Neural cell (in vitro differentiated cells): ENCODE measurements around the gene ANKIB1. TPM values are rescaled to one million over a fixed set of nuclear protein-coding genes. Genes with fewer than 3 reads are reported as not detected.

Experiments
- H2AFZ ChIP-seq: fragments of 200-600, 300-800 bp; sonication (generic), shearing (Covaris generic); 2 replicates; pipeline ENCODE4 v1.6.0; 2014; ENCODE audit warnings: low read depth, mild to moderate bottlenecking, antibody characterized with exemption, low read length, moderate library complexity
- H3F3A ChIP-seq: fragments of 200-600 bp; shearing (Covaris generic); 2 replicates; pipeline ENCODE4 v1.6.1; 2016; ENCODE audit warnings: mild to moderate bottlenecking, moderate library complexity, mixed read lengths, antibody characterized with exemption, low read length; ENCODE audit not compliant: insufficient read depth, poor library complexity, severe bottlenecking
- H3K27ac ChIP-seq: fragments of 200-600, 300-800 bp; sonication (generic), shearing (Covaris generic); 2 replicates; pipeline ENCODE4 v1.5.1; 2014; ENCODE audit warnings: mild to moderate bottlenecking, low read length, moderate library complexity
- H3K27me3 ChIP-seq: fragments of 300-800, 200-600 bp; sonication (generic), shearing (Covaris generic); 2 replicates; pipeline ENCODE4 v1.6.0; 2014; ENCODE audit warnings: mild to moderate bottlenecking, low read depth, low read length, moderate library complexity; ENCODE audit not compliant: insufficient read depth
- H3K36me3 ChIP-seq: fragments of 300-800, 200-600 bp; sonication (generic), shearing (Covaris generic); 2 replicates; pipeline ENCODE4 v1.5.1; 2014; ENCODE audit warnings: mild to moderate bottlenecking, antibody characterized with exemption, low read length, moderate library complexity; ENCODE audit not compliant: insufficient read depth
- H3K4me2 ChIP-seq: fragments of 300-800, 200-600 bp; sonication (generic), shearing (Covaris generic); 2 replicates; pipeline ENCODE4 v1.6.0; 2014; ENCODE audit warnings: mild to moderate bottlenecking, low read length
- H3K4me3 ChIP-seq: fragments of 300-800, 200-600 bp; sonication (generic), shearing (Covaris generic); 2 replicates; pipeline ENCODE4 v1.5.1; 2014; ENCODE audit warnings: mild to moderate bottlenecking, low read length, moderate library complexity
- H3K79me2 ChIP-seq: fragments of 200-600 bp; shearing (Covaris generic); replicated peaks from 2 replicates; pipeline ENCODE4 v1.6.0; 2014; ENCODE audit warnings: mild to moderate bottlenecking, low read length, moderate library complexity; ENCODE audit not compliant: insufficient read depth
- H3K9ac ChIP-seq: fragments of 300-800, 200-600 bp; sonication (generic), shearing (Covaris generic); 2 replicates; pipeline ENCODE4 v1.6.1; 2016; ENCODE audit warnings: mild to moderate bottlenecking, low read length, mixed read lengths
- H3K9me2 ChIP-seq: fragments of 200-600 bp; shearing (Covaris generic); 2 replicates; pipeline ENCODE4 v1.6.1; 2016; ENCODE audit warnings: mild to moderate bottlenecking, low read length, mixed read lengths; ENCODE audit not compliant: insufficient read depth
- H3K9me3 ChIP-seq: fragments of 200-600, 300-800 bp; sonication (generic), shearing (Covaris generic); 2 replicates; pipeline ENCODE4 v1.6.1; 2016; ENCODE audit warnings: mild to moderate bottlenecking, mixed run types, low read length, moderate library complexity, mixed read lengths
- H4K20me1 ChIP-seq: fragments of 200-600 bp; shearing (Covaris generic); 2 replicates; pipeline ENCODE4 v1.6.1; 2016; ENCODE audit warnings: mild to moderate bottlenecking, mixed run types; ENCODE audit not compliant: insufficient read depth
- EP300 ChIP-seq: fragments of 450-650 bp; conservative IDR thresholded peaks from 2 replicates; pipeline ENCODE4 v1.6.1; 2014; ENCODE audit warnings: antibody characterized with exemption, mild to moderate bottlenecking, moderate library complexity; ENCODE audit not compliant: poor library complexity, severe bottlenecking
- EZH2 ChIP-seq: fragments of 200-600, 300-800 bp; shearing (Covaris generic), sonication (generic); IDR thresholded peaks from 2 replicates; pipeline ENCODE4 v1.6.1; 2014; ENCODE audit warnings: antibody characterized with exemption, low read length, borderline replicate concordance, mild to moderate bottlenecking; ENCODE audit not compliant: insufficient read depth, poor library complexity, severe bottlenecking
- MXI1 ChIP-seq: fragments of 450-650 bp; conservative IDR thresholded peaks from 2 replicates; pipeline ENCODE4 v1.6.1; 2014; ENCODE audit warnings: antibody characterized with exemption, mild to moderate bottlenecking; ENCODE audit not compliant: poor library complexity, severe bottlenecking
- POLR2AphosphoS5 ChIP-seq: IDR thresholded peaks from 2 replicates; pipeline ENCODE4 v1.6.1; 2012
- RAD21 ChIP-seq: fragments of 450-650 bp; conservative IDR thresholded peaks from 2 replicates; pipeline ENCODE4 v1.6.1; 2014; ENCODE audit warnings: antibody characterized with exemption, mild to moderate bottlenecking, moderate library complexity
- SMC3 ChIP-seq: fragments of 450-650 bp; conservative IDR thresholded peaks from 2 replicates; pipeline ENCODE4 v1.6.1; 2014; ENCODE audit warnings: antibody characterized with exemption, mild to moderate bottlenecking, moderate library complexity; ENCODE audit not compliant: poor library complexity
- TAF1 ChIP-seq: IDR thresholded peaks from 2 replicates; pipeline ENCODE4 v1.6.1; 2012; ENCODE audit warnings: low read depth
- polyA plus RNA-seq: library from polyadenylated mRNA; depleted of rRNA; stranded (reverse); fragments of >200 nt; gene quantifications from 2 replicates; pipeline ENCODE4 v1.2.3, GENCODE V29; 2014
- TF ChIP-seq, protein P1 (sequence below): IDR thresholded peaks from 2 replicates; pipeline ENCODE4 v1.6.1; 2012; ENCODE audit warnings: borderline replicate concordance
- TF ChIP-seq, protein P2 (sequence below): fragments of 450-650 bp; IDR thresholded peaks from 2 replicates; pipeline ENCODE4 v1.5.1; 2014; ENCODE audit warnings: antibody characterized with exemption, mild to moderate bottlenecking, moderate library complexity; ENCODE audit not compliant: poor library complexity, severe bottlenecking

ANKIB1 gene
- polyA plus RNA-seq, 1 donor from 2014 or later: 83.0 TPM

DNA sequence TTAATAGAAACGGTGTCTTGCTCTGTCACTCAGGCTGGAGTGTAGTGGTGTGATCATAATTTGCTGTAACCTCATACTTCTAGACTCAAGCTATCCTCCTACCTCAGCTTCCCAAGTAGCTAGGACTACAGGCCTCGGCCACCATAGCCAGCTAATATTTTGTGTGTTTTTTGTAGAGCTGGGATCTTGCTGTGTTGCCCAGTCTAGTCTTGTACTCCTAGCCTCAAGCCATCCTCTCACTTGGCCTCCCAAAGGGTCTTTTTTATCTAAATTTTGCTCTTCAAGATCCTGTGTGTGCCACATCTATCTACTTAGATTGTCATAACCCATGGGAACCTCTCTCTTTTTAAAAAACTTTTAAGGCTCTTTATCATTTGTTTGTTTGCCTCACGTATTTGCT is 50.5 kb downstream of the ANKIB1 start:
- Histone ChIP-seq H3K9me3 (no peaks in the 10 kb centered on the region), H3K36me3 (peaks cover 5% of the 10 kb centered on the region), H3K9me2 (no peaks in the 10 kb centered on the region), H3K9ac (no peak overlapping the region), H3K27ac (no peak overlapping the region), H3K4me3 (no peak overlapping the region), H3K27me3 (no peaks in the 10 kb centered on the region), H2AFZ (no peak overlapping the region), H3F3A (no peaks in the 10 kb centered on the region), H3K79me2 (peaks cover 16% of the 10 kb centered on the region), H4K20me1 (no peaks in the 10 kb centered on the region), H3K4me2 (no peak overlapping the region)
- no peak for TF ChIP-seq EP300
- TF ChIP-seq POLR2AphosphoS5: no peak
- no peak for TF ChIP-seq MXI1

DNA sequence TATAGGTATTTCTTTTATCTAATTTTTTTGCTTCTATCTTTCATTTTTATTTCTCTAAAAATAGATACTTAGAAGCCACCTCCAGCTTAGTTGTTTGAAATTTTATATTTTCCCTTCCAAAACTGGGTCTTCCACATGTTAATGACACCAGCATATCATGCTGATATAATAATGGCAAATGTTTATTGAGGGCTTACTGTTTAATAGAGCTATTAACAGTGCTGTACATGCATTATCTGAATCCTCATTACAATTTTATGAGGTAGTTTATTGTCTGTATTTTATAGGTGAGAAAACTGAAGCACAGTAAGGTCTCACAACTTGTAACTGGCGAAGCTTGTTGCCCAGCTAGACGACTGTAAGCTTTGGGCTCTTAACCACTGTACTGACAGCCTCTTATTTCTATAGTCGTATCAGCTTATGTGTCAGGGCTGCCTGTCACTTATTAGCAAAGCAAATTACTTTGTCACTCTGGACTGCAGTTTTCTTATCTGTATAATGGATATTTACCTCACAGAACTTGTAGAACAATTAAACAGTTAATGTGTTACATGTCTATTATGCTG is 51.2 kb downstream of the ANKIB1 start:
- Histone ChIP-seq H3K79me2 (peaks cover 11% of the 10 kb centered on the region), H3K9ac (no peak overlapping the region), H2AFZ (no peak overlapping the region), H3K4me3 (no peak overlapping the region), H3K27me3 (no peaks in the 10 kb centered on the region), H3F3A (no peaks in the 10 kb centered on the region), H3K4me2 (no peak overlapping the region), H3K9me2 (no peaks in the 10 kb centered on the region), H3K9me3 (no peaks in the 10 kb centered on the region), H3K27ac (no peak overlapping the region), H3K36me3 (peaks cover 5% of the 10 kb centered on the region), H4K20me1 (no peaks in the 10 kb centered on the region)
- no peak for TF ChIP-seq RAD21
- TF ChIP-seq, protein P1, sequence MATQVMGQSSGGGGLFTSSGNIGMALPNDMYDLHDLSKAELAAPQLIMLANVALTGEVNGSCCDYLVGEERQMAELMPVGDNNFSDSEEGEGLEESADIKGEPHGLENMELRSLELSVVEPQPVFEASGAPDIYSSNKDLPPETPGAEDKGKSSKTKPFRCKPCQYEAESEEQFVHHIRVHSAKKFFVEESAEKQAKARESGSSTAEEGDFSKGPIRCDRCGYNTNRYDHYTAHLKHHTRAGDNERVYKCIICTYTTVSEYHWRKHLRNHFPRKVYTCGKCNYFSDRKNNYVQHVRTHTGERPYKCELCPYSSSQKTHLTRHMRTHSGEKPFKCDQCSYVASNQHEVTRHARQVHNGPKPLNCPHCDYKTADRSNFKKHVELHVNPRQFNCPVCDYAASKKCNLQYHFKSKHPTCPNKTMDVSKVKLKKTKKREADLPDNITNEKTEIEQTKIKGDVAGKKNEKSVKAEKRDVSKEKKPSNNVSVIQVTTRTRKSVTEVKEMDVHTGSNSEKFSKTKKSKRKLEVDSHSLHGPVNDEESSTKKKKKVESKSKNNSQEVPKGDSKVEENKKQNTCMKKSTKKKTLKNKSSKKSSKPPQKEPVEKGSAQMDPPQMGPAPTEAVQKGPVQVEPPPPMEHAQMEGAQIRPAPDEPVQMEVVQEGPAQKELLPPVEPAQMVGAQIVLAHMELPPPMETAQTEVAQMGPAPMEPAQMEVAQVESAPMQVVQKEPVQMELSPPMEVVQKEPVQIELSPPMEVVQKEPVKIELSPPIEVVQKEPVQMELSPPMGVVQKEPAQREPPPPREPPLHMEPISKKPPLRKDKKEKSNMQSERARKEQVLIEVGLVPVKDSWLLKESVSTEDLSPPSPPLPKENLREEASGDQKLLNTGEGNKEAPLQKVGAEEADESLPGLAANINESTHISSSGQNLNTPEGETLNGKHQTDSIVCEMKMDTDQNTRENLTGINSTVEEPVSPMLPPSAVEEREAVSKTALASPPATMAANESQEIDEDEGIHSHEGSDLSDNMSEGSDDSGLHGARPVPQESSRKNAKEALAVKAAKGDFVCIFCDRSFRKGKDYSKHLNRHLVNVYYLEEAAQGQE: no peak
- TF ChIP-seq, protein P2, sequence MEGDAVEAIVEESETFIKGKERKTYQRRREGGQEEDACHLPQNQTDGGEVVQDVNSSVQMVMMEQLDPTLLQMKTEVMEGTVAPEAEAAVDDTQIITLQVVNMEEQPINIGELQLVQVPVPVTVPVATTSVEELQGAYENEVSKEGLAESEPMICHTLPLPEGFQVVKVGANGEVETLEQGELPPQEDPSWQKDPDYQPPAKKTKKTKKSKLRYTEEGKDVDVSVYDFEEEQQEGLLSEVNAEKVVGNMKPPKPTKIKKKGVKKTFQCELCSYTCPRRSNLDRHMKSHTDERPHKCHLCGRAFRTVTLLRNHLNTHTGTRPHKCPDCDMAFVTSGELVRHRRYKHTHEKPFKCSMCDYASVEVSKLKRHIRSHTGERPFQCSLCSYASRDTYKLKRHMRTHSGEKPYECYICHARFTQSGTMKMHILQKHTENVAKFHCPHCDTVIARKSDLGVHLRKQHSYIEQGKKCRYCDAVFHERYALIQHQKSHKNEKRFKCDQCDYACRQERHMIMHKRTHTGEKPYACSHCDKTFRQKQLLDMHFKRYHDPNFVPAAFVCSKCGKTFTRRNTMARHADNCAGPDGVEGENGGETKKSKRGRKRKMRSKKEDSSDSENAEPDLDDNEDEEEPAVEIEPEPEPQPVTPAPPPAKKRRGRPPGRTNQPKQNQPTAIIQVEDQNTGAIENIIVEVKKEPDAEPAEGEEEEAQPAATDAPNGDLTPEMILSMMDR: no peak
- TF ChIP-seq SMC3: no peak
- no peak for TF ChIP-seq EP300
- TF ChIP-seq MXI1: no peak
- no peak for TF ChIP-seq POLR2AphosphoS5
- no peak for TF ChIP-seq TAF1
- TF ChIP-seq EZH2: no peak
